H1 (cell line): ENCODE data around the gene STAT5A. TPM values are rescaled to one million over a fixed set of nuclear protein-coding genes. Genes with fewer than 3 reads are reported as not detected.

Experiments
- CTCF ChIA-PET: fragments of 300-600 bp; sonication (Branson Sonifier 250); formaldehyde crosslinking; loops from one replicate; lab custom pipeline; 2021; ENCODE audit not compliant: partially characterized antibody; lab: Charles Lee
- POLR2A ChIA-PET: fragments of 300-600 bp; sonication (Branson Sonifier 250); formaldehyde crosslinking; loops from one replicate; lab custom pipeline; 2021; ENCODE audit warnings: inconsistent platforms; ENCODE audit not compliant: partially characterized antibody; lab: Charles Lee
- DNase-seq, 2 experiments: peaks; one replicate each; pipeline versions ENCODE4 v3.0.0 to v3.0.0-alpha.2; 2010 to 2022; ENCODE audit warnings: low spot score in 2 of 2, low read depth in 1 of 2, mixed read lengths in 1 of 2
- FAIRE-seq: peaks from 2 replicates; lab custom pipeline; 2011; peaks lifted over from hg19 to GRCh38; lab: Jason Lieb, UNC
- H2AFZ ChIP-seq: 2 replicates; pipeline ENCODE4 v1.8.1; 2012; ENCODE audit warnings: low read length, inconsistent platforms
- H2AK5ac ChIP-seq: 2 replicates; pipeline ENCODE4 v1.6.1; 2013; ENCODE audit warnings: low read depth, low read length
- H2BK120ac ChIP-seq: replicated peaks from 2 replicates; pipeline ENCODE3; 2013; ENCODE audit warnings: low read depth, low read length, inconsistent platforms
- H2BK12ac ChIP-seq: 2 replicates; pipeline ENCODE4 v1.6.1; 2013; ENCODE audit warnings: low read depth, low read length
- H2BK15ac ChIP-seq: 2 replicates; pipeline ENCODE4 v1.6.1; 2013; ENCODE audit warnings: low read length
- H2BK20ac ChIP-seq: 2 replicates; pipeline ENCODE4 v1.6.1; 2013; ENCODE audit warnings: low read length
- H2BK5ac ChIP-seq: 2 replicates; pipeline ENCODE4 v1.6.1; 2013; ENCODE audit warnings: low read depth, low read length
- H3K14ac ChIP-seq: 2 replicates; pipeline ENCODE4 v1.6.1; 2013; ENCODE audit warnings: inconsistent platforms; ENCODE audit not compliant: insufficient read length
- H3K18ac ChIP-seq: 2 replicates; pipeline ENCODE4 v1.6.1; 2013; ENCODE audit warnings: low read length; ENCODE audit errors: extremely low read depth
- H3K23ac ChIP-seq: 2 replicates; pipeline ENCODE4 v1.6.1; 2013; ENCODE audit warnings: inconsistent platforms; ENCODE audit not compliant: insufficient read length
- H3K23me2 ChIP-seq: 2 replicates; pipeline ENCODE4 v1.6.1; 2013; ENCODE audit warnings: low read depth, low read length
- H3K27ac ChIP-seq: 2 replicates; pipeline ENCODE4 v1.6.1; 2011; ENCODE audit warnings: low read depth, low read length, inconsistent platforms
- H3K27me3 ChIP-seq, 4 experiments: replicated peaks in 1 of 4; 1 replicate in 1 of 4; 2 replicates in 3 of 4; pipeline versions ENCODE4 v1.6.1 to v1.8.1; 2011 to 2013; ENCODE audit warnings: low read length in 3 of 4, mild to moderate bottlenecking in 3 of 4, inconsistent platforms in 2 of 4, mixed read lengths in 2 of 4, moderate library complexity in 1 of 4; ENCODE audit not compliant: control insufficient read depth in 3 of 4, insufficient read depth in 3 of 4; ENCODE audit errors: extremely low read depth in 1 of 4
- H3K36me3 ChIP-seq, 4 experiments: 2 replicates each; pipeline versions ENCODE4 v1.6.1 to v1.8.1; 2011 to 2013; ENCODE audit warnings: mild to moderate bottlenecking in 4 of 4, low read length in 3 of 4, moderate library complexity in 2 of 4, control low read depth in 1 of 4, inconsistent platforms in 1 of 4; ENCODE audit not compliant: insufficient read depth in 4 of 4, control insufficient read depth in 2 of 4
- H3K4ac ChIP-seq: replicated peaks from 2 replicates; pipeline ENCODE3; 2013; ENCODE audit warnings: low read length, low read depth, mixed read lengths, inconsistent platforms; ENCODE audit not compliant: insufficient read length
- H3K4me1 ChIP-seq, 4 experiments: replicated peaks in 1 of 4; 1 replicate in 1 of 4; 2 replicates in 3 of 4; pipeline versions ENCODE4 v1.6.1 to v1.8.1; 2011 to 2013; ENCODE audit warnings: low read length in 3 of 4, inconsistent platforms in 2 of 4, mixed read lengths in 1 of 4; ENCODE audit not compliant: insufficient read depth in 4 of 4, control insufficient read depth in 3 of 4
- H3K4me2 ChIP-seq, 2 experiments: 2 replicates each; pipeline versions ENCODE4 v1.6.1 to v1.8.1; 2011 to 2013; ENCODE audit warnings: low read depth in 2 of 2, low read length in 2 of 2, control low read depth in 1 of 2, inconsistent platforms in 1 of 2, mild to moderate bottlenecking in 1 of 2; ENCODE audit not compliant: insufficient read depth in 1 of 2
- H3K4me3 ChIP-seq, 4 experiments: fragments of 200-600, 300-600 bp in 1 of 4; sonication (generic), shearing (Covaris generic), sonication (Bioruptor Twin) in 1 of 4; 2 replicates each; pipeline versions ENCODE4 v1.5.1 to v1.8.1; 2011 to 2016; ENCODE audit warnings: low read length in 4 of 4, low read depth in 3 of 4, control low read depth in 2 of 4, inconsistent platforms in 2 of 4, mild to moderate bottlenecking in 2 of 4, mixed read lengths in 1 of 4, moderate library complexity in 1 of 4; ENCODE audit not compliant: insufficient read depth in 2 of 4; ENCODE audit errors: extremely low read depth in 1 of 4
- H3K56ac ChIP-seq: replicated peaks from 2 replicates; pipeline ENCODE3; 2013; ENCODE audit warnings: low read depth, mild to moderate bottlenecking, mixed read lengths, low read length, inconsistent platforms; ENCODE audit not compliant: insufficient read length
- H3K79me1 ChIP-seq: 2 replicates; pipeline ENCODE4 v1.6.1; 2013; ENCODE audit warnings: low read depth, low read length, control low read depth
- H3K79me2 ChIP-seq, 2 experiments: 2 replicates each; pipeline versions ENCODE4 v1.6.1 to v1.8.1; 2012 to 2013; ENCODE audit warnings: low read length in 2 of 2, mild to moderate bottlenecking in 2 of 2, inconsistent platforms in 1 of 2; ENCODE audit not compliant: insufficient read depth in 2 of 2, control insufficient read depth in 1 of 2
- H3K9ac ChIP-seq, 4 experiments: replicated peaks in 1 of 4; 1 replicate in 1 of 4; 2 replicates in 3 of 4; pipeline versions ENCODE4 v1.6.1 to v1.8.1; 2011 to 2013; ENCODE audit warnings: low read depth in 3 of 4, low read length in 3 of 4, control low read depth in 2 of 4, mild to moderate bottlenecking in 2 of 4, moderate library complexity in 2 of 4, inconsistent platforms in 1 of 4; ENCODE audit errors: extremely low read depth in 1 of 4
- H3K9me3 ChIP-seq, 2 experiments: 2 replicates each; pipeline versions ENCODE4 v1.6.1 to v1.8.1; 2012 to 2013; ENCODE audit warnings: mild to moderate bottlenecking in 2 of 2, moderate library complexity in 2 of 2, control low read depth in 1 of 2, inconsistent platforms in 1 of 2, low read depth in 1 of 2, low read length in 1 of 2, mixed read lengths in 1 of 2; ENCODE audit not compliant: insufficient read depth in 2 of 2
- H4K20me1 ChIP-seq, 2 experiments: replicated peaks in 1 of 2; 2 replicates each; pipeline versions ENCODE3 to v1.8.1; 2011 to 2013; ENCODE audit warnings: inconsistent platforms in 2 of 2, low read length in 2 of 2, mild to moderate bottlenecking in 1 of 2; ENCODE audit not compliant: insufficient read depth in 2 of 2, control insufficient read depth in 1 of 2
- H4K5ac ChIP-seq: 2 replicates; pipeline ENCODE4 v1.6.1; 2013; ENCODE audit warnings: low read length, low read depth, mixed read lengths, inconsistent platforms; ENCODE audit not compliant: insufficient read length
- H4K8ac ChIP-seq: 2 replicates; pipeline ENCODE4 v1.8.0; 2013; ENCODE audit warnings: mild to moderate bottlenecking, moderate library complexity, low read length, inconsistent platforms; ENCODE audit not compliant: insufficient read depth; ENCODE audit errors: extremely low read depth
- H4K91ac ChIP-seq: replicated peaks from 2 replicates; pipeline ENCODE3; 2013; ENCODE audit warnings: low read length, mixed read lengths, inconsistent platforms; ENCODE audit not compliant: insufficient read length
- HDAC2 ChIP-seq, 2 experiments: fragments of 300-600 bp in 1 of 2; sonication (generic) in 1 of 2; IDR thresholded peaks; 2 replicates each; pipeline ENCODE4 v1.6.1; 2011 to 2012; ENCODE audit warnings: low read depth in 2 of 2, low read length in 2 of 2, mild to moderate bottlenecking in 2 of 2, moderate library complexity in 2 of 2, borderline replicate concordance in 1 of 2, inconsistent platforms in 1 of 2
- JUN ChIP-seq: IDR thresholded peaks from 2 replicates; pipeline ENCODE4 v1.6.1; 2011; ENCODE audit warnings: low read depth, mild to moderate bottlenecking, improper control_type of control experiment, low read length
- polyA plus RNA-seq, 7 experiments: library from polyadenylated mRNA; depleted of rRNA in 3 of 7; stranded (reverse) in 5 of 7; unstranded in 2 of 7; fragments of >200 nt in 5 of 7; fragments of 200-250 nt in 2 of 7; gene quantifications; 1 replicate in 5 of 7; 2 replicates in 1 of 7; 4 replicates in 1 of 7; pipeline versions ENCODE4 v1.2.1 to v1.2.3, GENCODE V29; 2011 to 2013; ENCODE audit warnings: missing spikeins in 2 of 7, mixed read lengths in 2 of 7
- total RNA-seq: library from RNA; stranded (reverse); fragmentation: NEBNext Ultra II Directional; extraction: Animal tissue kit (Norgen Biotek cat#: 25700); gene quantifications from 2 replicates; pipeline ENCODE4 v1.2.1, GENCODE V29; 2021
- TF ChIP-seq, protein P1 (sequence below): IDR thresholded peaks from 2 replicates; pipeline ENCODE4 v1.6.1; 2012; ENCODE audit warnings: low read length, inconsistent platforms

The STAT5A gene
- total and polyA plus RNA-seq, 2 of the 8 experiments (the other 6 are each of a cell fraction or from before 2014, with no cell fraction given), result 4.2 to 5.4 TPM

DNA sequence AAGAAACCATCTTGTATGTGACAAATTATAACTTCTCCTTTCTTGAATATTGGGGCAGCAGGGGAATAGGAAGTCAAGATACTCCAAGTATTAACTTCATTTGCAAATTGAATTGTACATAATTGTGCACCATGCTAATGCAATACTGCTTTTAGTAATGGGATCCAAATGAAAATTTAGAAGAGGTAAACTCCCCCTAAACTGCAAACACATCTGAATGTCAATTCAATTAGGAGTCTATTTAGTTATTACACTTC lies 16.6 kb upstream of the STAT5A start:
- Histone ChIP-seq H2AFZ (no peak overlapping the region), H2BK5ac (no peak overlapping the region), H3K23ac (no peak overlapping the region), H3K4me1 (peaks cover 5 to 14% (median 11%) of the 10 kb centered on the region in 4 experiments; a peak in 6 of 7 replicates), H3K27me3 (no peaks in the 10 kb centered on the region), H3K23me2 (peaks cover 8% of the 10 kb centered on the region; the same call in 1 of the 2 replicates), H3K4ac (no peak overlapping the region), H3K9me3 (no peaks in the 10 kb centered on the region), H3K79me1 (peaks cover 11% of the 10 kb centered on the region), H3K18ac (no peak overlapping the region), H4K8ac (no peak overlapping the region), H3K79me2 (peaks cover 6 to 73% of the 10 kb centered on the region in 2 experiments; a peak in 3 of 4 replicates), H4K20me1 (peaks cover 0 to 4% of the 10 kb centered on the region in 2 experiments), H2BK15ac (no peak overlapping the region), H3K4me2 (no peak overlapping the region), H3K27ac (no peak overlapping the region), H2BK120ac (no peak overlapping the region), H3K56ac (no peak overlapping the region), H4K91ac (no peak overlapping the region), H2BK12ac (no peak overlapping the region), H2AK5ac (no peak overlapping the region), H4K5ac (no peak overlapping the region), H3K4me3 (no peak overlapping the region), H3K36me3 (no peaks in the 10 kb centered on the region), H2BK20ac (no peak overlapping the region), H3K9ac (no peak overlapping the region), H3K14ac (no peak overlapping the region)
- POLR2A ChIA-PET, result no interaction called here
- FAIRE-seq (no peak), DNase-seq (no peak)
- TF ChIP-seq JUN (no peak), HDAC2 (IDR thresholded peaks at IDR 0.05; ENCODE audit: borderline replicate concordance in 1 of 2, low read depth in 2 of 2, low read length in 2 of 2) (no peak)
- TF ChIP-seq, protein P1, sequence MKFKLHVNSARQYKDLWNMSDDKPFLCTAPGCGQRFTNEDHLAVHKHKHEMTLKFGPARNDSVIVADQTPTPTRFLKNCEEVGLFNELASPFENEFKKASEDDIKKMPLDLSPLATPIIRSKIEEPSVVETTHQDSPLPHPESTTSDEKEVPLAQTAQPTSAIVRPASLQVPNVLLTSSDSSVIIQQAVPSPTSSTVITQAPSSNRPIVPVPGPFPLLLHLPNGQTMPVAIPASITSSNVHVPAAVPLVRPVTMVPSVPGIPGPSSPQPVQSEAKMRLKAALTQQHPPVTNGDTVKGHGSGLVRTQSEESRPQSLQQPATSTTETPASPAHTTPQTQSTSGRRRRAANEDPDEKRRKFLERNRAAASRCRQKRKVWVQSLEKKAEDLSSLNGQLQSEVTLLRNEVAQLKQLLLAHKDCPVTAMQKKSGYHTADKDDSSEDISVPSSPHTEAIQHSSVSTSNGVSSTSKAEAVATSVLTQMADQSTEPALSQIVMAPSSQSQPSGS, result no peak
- CTCF ChIA-PET, result interaction anchor here (3.1 kb wide), 1 partner anchor 49 kb away, joined by 15 read pairs; no protein-coding TSS in a partner anchor
